Fibroblast of the aortic adventitia (primary cell): ENCODE measurements around the gene PTBP1. TPM values are rescaled to one million over a fixed set of nuclear protein-coding genes. Genes with fewer than 3 reads are reported as not detected.
"Not testable (repeated sequence)": the region's sequence is repeated elsewhere in the genome, so short reads cannot be mapped to it uniquely, and the experiment has no call there.

Source experiments
- DNase-seq: peaks from one replicate; pipeline ENCODE4 v3.0.0-alpha.2; 2010; ENCODE audit warnings: low read depth
- H3K4me3 ChIP-seq: 2 replicates; pipeline ENCODE4 v1.5.1; 2011; ENCODE audit warnings: low read depth, mild to moderate bottlenecking, control low read depth, low read length, moderate library complexity
- total RNA-seq: library from RNA; depleted of rRNA; stranded (reverse); fragments of >200 nt; gene quantifications from 2 replicates; pipeline ENCODE4 v1.2.3, GENCODE V29; 2012; ENCODE audit warnings: low replicate concordance
- TF ChIP-seq, protein P1 (sequence below): IDR thresholded peaks from 2 replicates; pipeline ENCODE4 v1.5.1; 2011; ENCODE audit warnings: mild to moderate bottlenecking, low read length, control low read depth, inconsistent platforms; ENCODE audit not compliant: insufficient read depth

The PTBP1 gene
- total RNA-seq, 1 donor: 121 TPM

DNA sequence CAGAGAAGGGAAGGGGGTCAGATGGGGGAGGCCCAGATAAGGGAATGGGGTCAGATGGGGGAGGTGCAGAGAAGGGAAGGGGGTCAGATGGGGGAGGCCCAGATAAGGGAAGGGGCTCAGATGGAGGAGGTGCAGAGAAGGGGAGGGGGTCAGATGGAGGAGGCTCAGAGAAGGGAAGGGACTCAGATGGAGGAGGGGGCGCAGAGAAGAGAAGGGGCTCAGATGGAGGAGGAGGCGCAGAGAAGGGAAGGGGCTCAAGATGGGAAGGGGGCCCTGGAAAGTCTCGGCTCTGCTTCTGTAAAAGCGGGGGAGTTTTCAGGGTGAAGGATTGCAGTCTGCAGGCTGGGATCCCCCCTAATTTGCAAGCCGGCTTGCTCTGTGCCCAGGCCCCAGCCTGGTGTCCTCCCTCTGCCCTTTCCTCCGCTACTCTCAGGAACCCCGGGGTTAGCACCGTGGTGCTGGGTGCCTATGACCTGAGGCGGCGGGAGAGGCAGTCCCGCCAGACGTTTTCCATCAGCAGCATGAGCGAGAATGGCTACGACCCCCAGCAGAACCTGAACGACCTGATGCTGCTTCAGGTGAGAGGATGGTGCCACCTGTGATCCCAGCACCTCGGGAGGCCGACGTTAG is 32.0 kb downstream of the PTBP1 start:
- no peak for DNase-seq
- TF ChIP-seq, protein P1, sequence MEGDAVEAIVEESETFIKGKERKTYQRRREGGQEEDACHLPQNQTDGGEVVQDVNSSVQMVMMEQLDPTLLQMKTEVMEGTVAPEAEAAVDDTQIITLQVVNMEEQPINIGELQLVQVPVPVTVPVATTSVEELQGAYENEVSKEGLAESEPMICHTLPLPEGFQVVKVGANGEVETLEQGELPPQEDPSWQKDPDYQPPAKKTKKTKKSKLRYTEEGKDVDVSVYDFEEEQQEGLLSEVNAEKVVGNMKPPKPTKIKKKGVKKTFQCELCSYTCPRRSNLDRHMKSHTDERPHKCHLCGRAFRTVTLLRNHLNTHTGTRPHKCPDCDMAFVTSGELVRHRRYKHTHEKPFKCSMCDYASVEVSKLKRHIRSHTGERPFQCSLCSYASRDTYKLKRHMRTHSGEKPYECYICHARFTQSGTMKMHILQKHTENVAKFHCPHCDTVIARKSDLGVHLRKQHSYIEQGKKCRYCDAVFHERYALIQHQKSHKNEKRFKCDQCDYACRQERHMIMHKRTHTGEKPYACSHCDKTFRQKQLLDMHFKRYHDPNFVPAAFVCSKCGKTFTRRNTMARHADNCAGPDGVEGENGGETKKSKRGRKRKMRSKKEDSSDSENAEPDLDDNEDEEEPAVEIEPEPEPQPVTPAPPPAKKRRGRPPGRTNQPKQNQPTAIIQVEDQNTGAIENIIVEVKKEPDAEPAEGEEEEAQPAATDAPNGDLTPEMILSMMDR: no peak
- H3K4me3 ChIP-seq: no peak overlapping the region

DNA sequence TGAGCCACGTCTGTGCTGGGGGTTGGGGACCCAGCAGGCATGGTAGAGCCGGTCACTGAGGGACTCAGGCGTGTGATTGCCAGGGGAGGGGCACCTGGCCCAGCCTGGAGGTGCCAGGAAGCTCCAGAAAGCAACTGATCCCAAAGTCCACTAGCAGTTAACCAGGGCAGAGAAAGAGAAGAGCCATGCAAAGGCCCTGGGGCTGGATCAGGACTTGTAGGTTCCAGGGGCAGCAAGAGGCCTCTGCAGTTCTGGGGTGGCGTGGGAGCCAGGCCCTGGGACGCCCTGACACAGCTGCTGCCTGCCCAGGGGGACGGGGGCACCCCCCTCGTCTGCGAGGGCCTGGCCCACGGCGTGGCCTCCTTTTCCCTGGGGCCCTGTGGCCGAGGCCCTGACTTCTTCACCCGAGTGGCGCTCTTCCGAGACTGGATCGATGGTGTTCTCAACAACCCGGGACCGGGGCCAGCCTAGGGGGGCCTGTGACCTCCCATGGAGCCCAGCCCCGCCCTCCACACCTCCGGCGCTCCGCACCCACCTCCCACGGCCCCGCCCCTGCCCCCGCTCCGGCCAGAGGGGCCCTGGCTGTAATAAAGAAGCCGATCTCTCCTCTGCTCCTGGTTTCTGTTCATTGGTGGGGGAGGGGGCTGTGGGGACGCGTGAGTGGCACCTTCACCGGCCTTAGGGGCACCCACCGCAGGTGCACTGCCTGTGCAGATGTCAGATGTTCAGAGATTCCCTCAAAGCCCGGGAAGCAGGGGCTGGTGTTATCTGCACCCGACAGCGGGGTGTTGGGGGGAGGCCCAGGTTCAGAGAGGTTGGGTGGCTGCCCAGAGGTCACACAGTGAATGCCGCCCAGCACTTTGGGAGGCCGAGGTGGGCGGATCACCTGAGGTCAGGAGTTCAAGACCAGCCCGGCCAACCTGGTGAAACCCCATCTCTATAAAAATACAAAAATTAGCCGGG is 34.4 kb downstream of the PTBP1 start:
- no peak for DNase-seq
- TF ChIP-seq, protein P1: no peak
- H3K4me3 ChIP-seq: no peak overlapping the region

DNA sequence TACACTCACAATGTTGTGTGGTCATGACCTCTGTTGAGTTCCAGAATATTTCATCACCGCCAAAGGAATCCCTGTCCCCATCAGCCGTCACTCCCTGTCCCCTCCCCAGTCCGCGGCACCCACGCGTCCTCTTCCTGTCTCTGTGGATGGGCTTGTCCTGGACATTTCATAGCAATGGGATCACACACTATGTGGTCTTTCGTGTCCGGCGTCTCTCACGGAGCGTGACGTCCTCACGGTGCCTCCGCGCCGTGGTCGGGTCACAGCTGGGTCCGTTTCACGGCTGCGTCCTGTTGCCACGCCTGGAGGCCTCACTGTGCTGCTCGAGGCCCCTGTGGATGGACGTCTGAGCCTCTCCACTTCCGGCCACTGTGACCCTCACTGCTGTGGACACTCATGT is 37.0 kb downstream of the PTBP1 start:
- TF ChIP-seq, protein P1: no peak
- H3K4me3 ChIP-seq: no peak overlapping the region
- no peak for DNase-seq

DNA sequence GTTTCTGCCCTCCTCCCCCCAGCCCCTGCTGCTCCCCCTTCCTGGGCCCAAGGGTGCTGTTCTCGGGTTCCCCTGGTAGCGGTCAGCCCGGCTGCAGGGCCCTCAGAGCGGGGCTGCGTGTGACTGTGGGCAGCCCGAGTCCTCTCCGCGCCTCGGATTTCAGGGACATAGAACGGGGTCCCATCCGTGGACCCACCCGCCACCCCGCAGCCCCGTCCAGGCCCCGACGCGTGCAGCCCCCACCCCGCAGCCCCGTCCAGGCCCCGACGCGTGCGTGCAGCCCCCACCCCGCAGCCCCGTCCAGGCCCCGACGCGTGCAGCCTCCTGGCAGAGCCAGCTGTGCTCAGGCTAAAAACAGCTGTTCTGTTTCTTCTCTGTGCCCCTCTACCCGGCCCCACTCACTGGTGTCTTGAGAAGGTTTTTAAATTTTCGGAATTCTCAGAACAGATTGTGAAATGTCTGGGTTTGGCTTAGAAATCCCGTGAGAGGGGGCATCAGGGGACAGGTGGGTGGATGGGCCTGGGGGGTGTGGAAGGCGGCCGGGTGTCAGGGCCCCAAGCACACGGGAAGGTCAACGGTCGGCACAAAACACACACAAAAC is 38.1 kb downstream of the PTBP1 start:
- TF ChIP-seq, protein P1: no peak
- no peak for DNase-seq
- no peak overlapping the region for H3K4me3 ChIP-seq

DNA sequence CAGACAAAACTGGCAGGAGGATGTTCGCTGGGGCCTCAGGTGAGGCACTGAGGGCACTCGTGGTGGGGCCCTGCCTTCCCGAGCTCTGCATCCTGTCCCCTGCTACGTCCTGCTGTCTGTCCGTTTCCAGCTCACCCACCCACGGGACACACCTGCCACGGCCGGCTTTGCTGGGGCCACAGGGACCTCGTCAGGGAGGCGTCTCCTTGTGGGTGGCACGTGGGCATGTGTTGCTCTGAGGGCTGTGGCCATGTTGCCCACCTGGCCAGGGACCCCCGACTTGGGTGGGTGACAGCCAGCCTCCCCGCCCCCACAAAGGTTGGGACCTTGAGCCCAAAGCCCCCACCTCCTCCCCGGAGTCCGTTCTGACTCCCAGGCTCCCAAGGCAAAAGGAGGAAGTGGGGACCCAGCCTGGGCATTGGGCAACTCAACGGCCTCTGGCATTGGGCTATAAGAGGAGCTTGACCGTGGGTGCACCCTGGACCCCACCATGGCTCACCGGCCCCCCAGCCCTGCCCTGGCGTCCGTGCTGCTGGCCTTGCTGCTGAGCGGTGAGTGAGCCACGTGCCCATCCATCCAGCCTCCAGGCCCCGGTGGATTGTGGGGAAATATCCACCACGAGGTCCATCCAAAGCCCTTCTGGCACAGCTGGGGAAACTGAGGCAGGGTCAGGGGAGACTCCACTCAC is 43.4 kb downstream of the PTBP1 start, which contains the start of gene PRTN3:
PRTN3 (plus strand) TSS at position 481 of the 688 bp plus-strand sequence; CDS start at position 491, 10 bp downstream.
- H3K4me3 ChIP-seq: no peak within 1 kb of the TSS
- TF ChIP-seq, protein P1: no peak
- no peak for DNase-seq

DNA sequence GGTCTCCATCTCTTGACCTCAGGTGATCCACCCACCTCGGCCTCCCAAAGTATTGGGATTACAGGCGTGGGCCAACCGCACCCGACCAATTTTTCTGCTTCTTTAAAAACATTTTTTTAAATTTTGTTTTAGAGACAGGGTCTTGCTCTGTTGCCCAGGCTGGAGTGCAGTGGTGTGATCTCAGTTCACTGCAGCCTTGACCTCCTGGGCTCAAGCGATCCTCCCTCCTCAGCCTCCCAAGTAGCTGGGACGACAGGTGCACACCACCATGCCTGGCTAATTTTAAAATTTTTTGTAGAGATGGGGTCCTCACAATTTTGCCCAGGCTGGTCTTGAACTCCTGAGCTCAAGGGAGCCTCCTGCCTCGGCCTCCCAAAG is 45.5 kb downstream of the PTBP1 start:
- not testable (repeated sequence) for H3K4me3 ChIP-seq, DNase-seq
